ENCODE data around the gene ABHD1. TPM values are rescaled to one million over a fixed set of nuclear protein-coding genes. Genes with fewer than 3 reads are reported as not detected.

The ABHD1 gene
- polyA plus RNA-seq, 1 donor from 2014 or later = not detected

DNA sequence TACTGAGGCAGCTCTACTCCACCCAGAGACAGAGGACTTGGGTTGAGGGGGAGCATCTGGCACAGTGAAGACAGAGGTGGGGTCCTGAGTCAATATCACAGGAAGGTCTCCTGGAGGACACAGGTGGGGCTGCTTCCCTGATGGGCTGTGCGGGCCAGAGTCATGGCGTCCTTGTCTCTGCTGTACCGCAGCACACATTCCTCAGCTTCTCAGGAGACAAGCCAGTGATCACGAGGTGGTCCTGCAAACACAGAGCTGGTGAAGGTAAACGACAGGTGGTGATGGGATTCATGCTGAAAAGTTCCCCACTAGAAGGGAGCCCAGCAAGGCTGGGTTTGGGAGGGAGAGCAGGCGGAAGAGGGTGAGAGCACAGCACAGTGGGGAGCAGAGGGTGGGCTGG, 34.9 kb downstream of the ABHD1 start:
- Histone ChIP-seq H3F3A (ENCODE audit: insufficient read depth, low read length, poor library complexity, severe bottlenecking) (no peaks in the 10 kb centered on the region), H3K9ac (ENCODE audit: low read length) (no peak overlapping the region), H3K4me2 (ENCODE audit: low read length) (no peak overlapping the region), H2AFZ (ENCODE audit: low read depth, low read length) (no peak overlapping the region), H3K4me3 (ENCODE audit: low read length) (no peak overlapping the region), H3K27me3 (ENCODE audit: insufficient read depth, low read depth, low read length) (no peaks in the 10 kb centered on the region), H3K27ac (ENCODE audit: low read length) (no peak overlapping the region), H4K20me1 (ENCODE audit: insufficient read depth) (no peaks in the 10 kb centered on the region), H3K9me2 (ENCODE audit: insufficient read depth, low read length) (no peaks in the 10 kb centered on the region), H3K9me3 (ENCODE audit: low read length) (no peaks in the 10 kb centered on the region), H3K36me3 (ENCODE audit: insufficient read depth, low read length) (no peaks in the 10 kb centered on the region), H3K79me2 (replicated peaks; ENCODE audit: insufficient read depth, low read length) (no peaks in the 10 kb centered on the region)
- TF ChIP-seq SMC3 (conservative IDR thresholded peaks at IDR 0.05; ENCODE audit: poor library complexity) (no peak), EP300 (conservative IDR thresholded peaks at IDR 0.05; ENCODE audit: poor library complexity, severe bottlenecking) (no peak), TAF1 (IDR thresholded peaks at IDR 0.05; ENCODE audit: low read depth) (no peak), MXI1 (conservative IDR thresholded peaks at IDR 0.05; ENCODE audit: poor library complexity, severe bottlenecking) (no peak), EZH2 (IDR thresholded peaks at IDR 0.05; ENCODE audit: borderline replicate concordance, insufficient read depth, low read length, poor library complexity, severe bottlenecking) (no peak), RAD21 (conservative IDR thresholded peaks at IDR 0.05) (no peak), POLR2AphosphoS5 (IDR thresholded peaks at IDR 0.05) (no peak)
- TF ChIP-seq, protein P1, sequence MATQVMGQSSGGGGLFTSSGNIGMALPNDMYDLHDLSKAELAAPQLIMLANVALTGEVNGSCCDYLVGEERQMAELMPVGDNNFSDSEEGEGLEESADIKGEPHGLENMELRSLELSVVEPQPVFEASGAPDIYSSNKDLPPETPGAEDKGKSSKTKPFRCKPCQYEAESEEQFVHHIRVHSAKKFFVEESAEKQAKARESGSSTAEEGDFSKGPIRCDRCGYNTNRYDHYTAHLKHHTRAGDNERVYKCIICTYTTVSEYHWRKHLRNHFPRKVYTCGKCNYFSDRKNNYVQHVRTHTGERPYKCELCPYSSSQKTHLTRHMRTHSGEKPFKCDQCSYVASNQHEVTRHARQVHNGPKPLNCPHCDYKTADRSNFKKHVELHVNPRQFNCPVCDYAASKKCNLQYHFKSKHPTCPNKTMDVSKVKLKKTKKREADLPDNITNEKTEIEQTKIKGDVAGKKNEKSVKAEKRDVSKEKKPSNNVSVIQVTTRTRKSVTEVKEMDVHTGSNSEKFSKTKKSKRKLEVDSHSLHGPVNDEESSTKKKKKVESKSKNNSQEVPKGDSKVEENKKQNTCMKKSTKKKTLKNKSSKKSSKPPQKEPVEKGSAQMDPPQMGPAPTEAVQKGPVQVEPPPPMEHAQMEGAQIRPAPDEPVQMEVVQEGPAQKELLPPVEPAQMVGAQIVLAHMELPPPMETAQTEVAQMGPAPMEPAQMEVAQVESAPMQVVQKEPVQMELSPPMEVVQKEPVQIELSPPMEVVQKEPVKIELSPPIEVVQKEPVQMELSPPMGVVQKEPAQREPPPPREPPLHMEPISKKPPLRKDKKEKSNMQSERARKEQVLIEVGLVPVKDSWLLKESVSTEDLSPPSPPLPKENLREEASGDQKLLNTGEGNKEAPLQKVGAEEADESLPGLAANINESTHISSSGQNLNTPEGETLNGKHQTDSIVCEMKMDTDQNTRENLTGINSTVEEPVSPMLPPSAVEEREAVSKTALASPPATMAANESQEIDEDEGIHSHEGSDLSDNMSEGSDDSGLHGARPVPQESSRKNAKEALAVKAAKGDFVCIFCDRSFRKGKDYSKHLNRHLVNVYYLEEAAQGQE (IDR thresholded peaks at IDR 0.05; ENCODE audit: borderline replicate concordance) = no peak
- TF ChIP-seq, protein P2, sequence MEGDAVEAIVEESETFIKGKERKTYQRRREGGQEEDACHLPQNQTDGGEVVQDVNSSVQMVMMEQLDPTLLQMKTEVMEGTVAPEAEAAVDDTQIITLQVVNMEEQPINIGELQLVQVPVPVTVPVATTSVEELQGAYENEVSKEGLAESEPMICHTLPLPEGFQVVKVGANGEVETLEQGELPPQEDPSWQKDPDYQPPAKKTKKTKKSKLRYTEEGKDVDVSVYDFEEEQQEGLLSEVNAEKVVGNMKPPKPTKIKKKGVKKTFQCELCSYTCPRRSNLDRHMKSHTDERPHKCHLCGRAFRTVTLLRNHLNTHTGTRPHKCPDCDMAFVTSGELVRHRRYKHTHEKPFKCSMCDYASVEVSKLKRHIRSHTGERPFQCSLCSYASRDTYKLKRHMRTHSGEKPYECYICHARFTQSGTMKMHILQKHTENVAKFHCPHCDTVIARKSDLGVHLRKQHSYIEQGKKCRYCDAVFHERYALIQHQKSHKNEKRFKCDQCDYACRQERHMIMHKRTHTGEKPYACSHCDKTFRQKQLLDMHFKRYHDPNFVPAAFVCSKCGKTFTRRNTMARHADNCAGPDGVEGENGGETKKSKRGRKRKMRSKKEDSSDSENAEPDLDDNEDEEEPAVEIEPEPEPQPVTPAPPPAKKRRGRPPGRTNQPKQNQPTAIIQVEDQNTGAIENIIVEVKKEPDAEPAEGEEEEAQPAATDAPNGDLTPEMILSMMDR (IDR thresholded peaks at IDR 0.05; ENCODE audit: poor library complexity, severe bottlenecking) = no peak

DNA sequence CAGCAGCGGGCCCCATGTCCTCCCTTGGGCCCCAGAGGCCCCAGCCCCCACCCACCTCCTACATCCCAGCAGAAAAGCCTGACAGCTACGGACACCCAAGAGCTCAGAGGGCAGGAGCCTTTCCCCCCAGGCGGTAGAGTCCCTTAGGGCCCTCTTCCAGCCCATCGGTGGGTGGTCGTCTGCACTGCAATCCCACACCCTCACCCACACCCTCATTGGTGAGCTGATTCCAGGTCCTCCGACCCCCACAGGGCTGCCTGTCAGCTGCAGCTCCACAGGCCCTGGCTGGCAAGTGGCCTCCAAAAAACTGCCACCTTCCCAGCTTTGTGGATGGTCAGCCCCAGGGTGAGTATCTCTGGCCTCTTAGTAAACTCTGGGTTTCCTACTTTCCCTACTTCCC, 35.7 kb downstream of the ABHD1 start:
- H3K27ac ChIP-seq (ENCODE audit: low read length) = no peak overlapping the region
- no peak overlapping the region for H3K4me2 ChIP-seq (ENCODE audit: low read length)
- no peak overlapping the region for H3K9ac ChIP-seq (ENCODE audit: low read length)
- no peak overlapping the region for H3K4me3 ChIP-seq (ENCODE audit: low read length)
- no peaks in the 10 kb centered on the region for H3K9me3 ChIP-seq (ENCODE audit: low read length)
- H3K9me2 ChIP-seq (ENCODE audit: insufficient read depth, low read length) = no peaks in the 10 kb centered on the region
- H2AFZ ChIP-seq (ENCODE audit: low read depth, low read length) = no peak overlapping the region
- H3F3A ChIP-seq (ENCODE audit: insufficient read depth, low read length, poor library complexity, severe bottlenecking) = no peaks in the 10 kb centered on the region
- H3K79me2 ChIP-seq (replicated peaks; ENCODE audit: insufficient read depth, low read length) = no peaks in the 10 kb centered on the region
- no peaks in the 10 kb centered on the region for H3K36me3 ChIP-seq (ENCODE audit: insufficient read depth, low read length)
- H3K27me3 ChIP-seq (ENCODE audit: insufficient read depth, low read depth, low read length) = no peaks in the 10 kb centered on the region
- TF ChIP-seq MXI1 (conservative IDR thresholded peaks at IDR 0.05; ENCODE audit: poor library complexity, severe bottlenecking) (no peak), POLR2AphosphoS5 (IDR thresholded peaks at IDR 0.05) (no peak)
- TF ChIP-seq, protein P2 (IDR thresholded peaks at IDR 0.05; ENCODE audit: poor library complexity, severe bottlenecking) = no peak
- H4K20me1 ChIP-seq (ENCODE audit: insufficient read depth) = no peaks in the 10 kb centered on the region

Data from neural cell (in vitro differentiated cells).